Activated B cell treated with CpG ODN at 0.5 μM for 24 hours (primary cell): Measurements from ENCODE around the gene EIF4E1B. TPM values are rescaled to one million over a fixed set of nuclear protein-coding genes. Genes with fewer than 3 reads are reported as not detected.

Source experiments
- ATAC-seq: fragments of 200-7000 bp; cut with Tn5 transposase; one replicate; pipeline ENCODE4 v1.10.0; 2021; ENCODE audit warnings: low read depth, mild to moderate bottlenecking, moderate library complexity
- CTCF ChIA-PET: fragments of 350-600 bp; sonication (Branson Sonifier 250); formaldehyde crosslinking; loops from one replicate; lab custom pipeline; 2021; ENCODE audit warnings: antibody characterized with exemption; lab: Charles Lee
- POLR2A ChIA-PET: fragments of 350-600 bp; sonication (Branson Sonifier 250); formaldehyde crosslinking; loops from one replicate; lab custom pipeline; 2021; ENCODE audit warnings: antibody characterized with exemption; lab: Charles Lee
- DNase-seq: peaks from one replicate; pipeline ENCODE4 v3.0.0; 2022
- H3K27ac Mint-ChIP-seq: one replicate; pipeline ENCODE4 v1.8.0; 2020; ENCODE audit warnings: mixed read lengths
- H3K27me3 Mint-ChIP-seq: one replicate; pipeline ENCODE4 v1.8.0; 2021; ENCODE audit warnings: mixed read lengths
- H3K36me3 Mint-ChIP-seq: one replicate; pipeline ENCODE4 v1.8.0; 2021; ENCODE audit warnings: low read depth, mixed read lengths
- H3K4me1 Mint-ChIP-seq: one replicate; pipeline ENCODE4 v1.8.0; 2021; ENCODE audit warnings: mixed read lengths
- H3K4me3 Mint-ChIP-seq: one replicate; pipeline ENCODE4 v1.8.0; 2020; ENCODE audit warnings: mild to moderate bottlenecking, mixed read lengths
- H3K9me3 Mint-ChIP-seq: one replicate; pipeline ENCODE4 v1.8.0; 2020; ENCODE audit warnings: mixed read lengths
- intact Hi-C: fragments of 100-400 bp; cut with micrococcal nuclease; formaldehyde crosslinking; loops from one replicate; pipeline ENCODE4 v1.15.1; 2024
- total RNA-seq: library from RNA; stranded (reverse); gene quantifications from 2 replicates; pipeline ENCODE4 v1.2.3, GENCODE V29; 2022
- TF ChIP-seq, protein P1 (sequence below): fragments of 200-600 bp; IDR thresholded peaks from one replicate; pipeline ENCODE4 v1.8.0; 2022; ENCODE audit warnings: antibody characterized with exemption, mild to moderate bottlenecking

The EIF4E1B gene
- total RNA-seq, 1 donor from 2014 or later: not detected

- ATAC-seq: no peak
- H3K36me3 Mint-ChIP-seq: no peaks in the 10 kb centered on the region
- DNase-seq: no peak
- H3K4me1 Mint-ChIP-seq: peaks cover 2% of the 10 kb centered on the region
- TF ChIP-seq, protein P1, sequence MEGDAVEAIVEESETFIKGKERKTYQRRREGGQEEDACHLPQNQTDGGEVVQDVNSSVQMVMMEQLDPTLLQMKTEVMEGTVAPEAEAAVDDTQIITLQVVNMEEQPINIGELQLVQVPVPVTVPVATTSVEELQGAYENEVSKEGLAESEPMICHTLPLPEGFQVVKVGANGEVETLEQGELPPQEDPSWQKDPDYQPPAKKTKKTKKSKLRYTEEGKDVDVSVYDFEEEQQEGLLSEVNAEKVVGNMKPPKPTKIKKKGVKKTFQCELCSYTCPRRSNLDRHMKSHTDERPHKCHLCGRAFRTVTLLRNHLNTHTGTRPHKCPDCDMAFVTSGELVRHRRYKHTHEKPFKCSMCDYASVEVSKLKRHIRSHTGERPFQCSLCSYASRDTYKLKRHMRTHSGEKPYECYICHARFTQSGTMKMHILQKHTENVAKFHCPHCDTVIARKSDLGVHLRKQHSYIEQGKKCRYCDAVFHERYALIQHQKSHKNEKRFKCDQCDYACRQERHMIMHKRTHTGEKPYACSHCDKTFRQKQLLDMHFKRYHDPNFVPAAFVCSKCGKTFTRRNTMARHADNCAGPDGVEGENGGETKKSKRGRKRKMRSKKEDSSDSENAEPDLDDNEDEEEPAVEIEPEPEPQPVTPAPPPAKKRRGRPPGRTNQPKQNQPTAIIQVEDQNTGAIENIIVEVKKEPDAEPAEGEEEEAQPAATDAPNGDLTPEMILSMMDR: no peak
- CTCF ChIA-PET: no interaction called here
- H3K27me3 Mint-ChIP-seq: peaks cover 50% of the 10 kb centered on the region
- H3K9me3 Mint-ChIP-seq: no peaks in the 10 kb centered on the region
- H3K4me3 Mint-ChIP-seq: no peak overlapping the region
- POLR2A ChIA-PET: no interaction called here
- intact Hi-C loops: no loop called here
- no peak overlapping the region for H3K27ac Mint-ChIP-seq
Observed at GRCh38 chr5:176674799-176675198, 44.3 kb downstream of the EIF4E1B start.

DNA sequence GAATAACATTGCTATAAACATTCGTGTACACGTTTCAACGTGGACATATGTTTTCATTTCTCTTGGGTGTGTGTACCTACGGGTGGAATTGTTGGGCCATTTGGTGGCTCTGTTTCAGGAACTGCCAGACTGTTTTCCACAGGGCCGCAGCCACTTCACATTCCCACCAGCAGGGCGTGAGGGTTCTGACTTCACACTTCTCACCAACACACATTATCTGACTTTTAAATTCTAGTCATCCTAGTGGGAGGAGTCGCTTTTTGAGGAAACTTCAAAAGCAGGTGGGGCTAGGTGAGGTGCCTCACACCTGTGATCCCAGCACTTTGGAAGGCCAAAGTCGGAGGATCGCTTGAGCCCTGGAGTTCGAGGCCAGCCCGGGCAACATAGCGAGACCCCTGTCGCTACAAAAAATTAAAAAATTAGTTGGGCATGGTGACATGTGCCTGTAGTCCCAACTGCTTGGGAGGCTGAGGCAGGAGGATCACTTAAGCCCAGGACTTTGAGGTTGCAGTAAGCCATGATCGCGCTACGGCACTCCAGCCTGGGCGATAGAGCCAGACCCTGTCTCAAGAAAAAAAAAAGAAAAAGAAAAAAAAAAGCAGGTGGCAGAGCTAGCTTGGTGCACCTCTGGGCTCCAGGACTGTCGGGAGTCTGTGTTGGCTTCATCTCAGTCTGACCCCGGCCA, 45.3 kb downstream of the EIF4E1B start:
- ATAC-seq: no peak
- ChIA-PET CTCF (interaction anchor here (1.2 kb wide), 1 partner anchor 15 kb away, joined by 3 read pairs; no protein-coding TSS in a partner anchor), POLR2A (no interaction called here)
- TF ChIP-seq, protein P1: no peak
- H3K36me3 Mint-ChIP-seq: no peaks in the 10 kb centered on the region
- H3K9me3 Mint-ChIP-seq: no peaks in the 10 kb centered on the region
- no peak for DNase-seq
- H3K27ac Mint-ChIP-seq: no peak overlapping the region
- peaks cover 2% of the 10 kb centered on the region for H3K4me1 Mint-ChIP-seq
- no peak overlapping the region for H3K4me3 Mint-ChIP-seq
- intact Hi-C loops: no loop called here
- H3K27me3 Mint-ChIP-seq: peaks cover 50% of the 10 kb centered on the region

DNA sequence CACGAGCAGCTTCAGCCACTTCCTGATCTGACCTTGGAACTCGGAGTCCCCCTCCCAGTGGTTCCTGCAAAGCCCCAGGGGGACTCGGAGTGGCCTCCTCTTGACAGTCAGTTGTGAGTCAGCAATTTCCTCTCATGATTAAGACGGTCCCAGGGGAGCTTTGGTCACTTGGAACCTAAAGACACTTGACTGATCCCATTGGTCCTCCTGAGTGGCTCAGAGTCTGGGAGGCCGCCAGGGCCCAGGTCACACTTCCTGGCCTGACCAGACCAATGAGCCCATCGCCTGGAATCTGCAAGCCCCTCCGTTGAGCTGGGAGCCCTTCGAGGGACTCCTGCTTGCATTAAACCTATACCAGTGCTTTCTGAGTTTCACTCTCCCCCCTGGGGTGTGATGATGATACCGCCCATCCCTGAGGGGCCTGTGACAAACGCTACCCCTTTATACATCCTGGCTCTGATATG, 45.9 kb downstream of the EIF4E1B start:
- intact Hi-C loops: no loop called here
- no peak overlapping the region for H3K27ac Mint-ChIP-seq
- no peaks in the 10 kb centered on the region for H3K9me3 Mint-ChIP-seq
- no peaks in the 10 kb centered on the region for H3K36me3 Mint-ChIP-seq
- peak; percentile 82 for ATAC-seq
- ChIA-PET CTCF (interaction anchor here (1.2 kb wide), 1 partner anchor 16 kb away, joined by 3 read pairs; no protein-coding TSS in a partner anchor), POLR2A (no interaction called here)
- H3K4me3 Mint-ChIP-seq: no peak overlapping the region
- peaks cover 51% of the 10 kb centered on the region for H3K27me3 Mint-ChIP-seq
- TF ChIP-seq, protein P1: no peak
- DNase-seq: no peak
- H3K4me1 Mint-ChIP-seq: peaks cover 2% of the 10 kb centered on the region

DNA sequence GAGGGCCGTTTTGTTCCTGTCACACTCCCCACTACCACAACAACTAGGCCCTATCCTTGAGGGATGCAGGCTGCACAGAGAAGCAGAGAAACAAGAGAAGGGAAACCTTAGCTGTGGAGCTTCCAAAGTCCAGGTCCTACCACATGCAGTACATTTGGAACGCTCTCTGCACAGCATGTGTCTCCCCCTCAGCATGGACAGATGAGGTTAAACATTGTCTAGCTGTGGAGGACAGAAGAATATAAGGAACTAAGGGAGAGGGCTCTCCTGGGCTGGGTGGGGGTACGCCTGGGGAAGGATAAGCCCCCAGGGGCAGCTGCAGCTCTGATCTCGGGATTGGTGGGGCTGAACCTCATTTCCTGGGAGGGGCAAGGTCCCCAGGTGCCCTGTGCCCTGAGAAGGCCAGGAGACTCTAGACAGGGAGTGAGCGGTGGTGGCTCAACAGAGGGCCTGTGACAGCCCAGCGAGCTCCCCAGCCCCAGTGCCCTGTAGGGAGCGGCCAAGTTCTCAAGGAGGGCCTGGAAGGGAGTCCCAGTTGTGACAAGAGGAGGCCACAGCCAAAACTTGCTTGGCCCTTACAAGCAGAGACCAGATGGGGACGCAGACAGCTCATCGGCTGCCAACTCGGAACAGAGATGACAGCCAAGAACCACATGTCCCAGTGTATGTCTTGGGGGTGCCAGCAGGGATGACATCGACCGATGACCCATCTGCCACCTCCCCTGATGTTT, 46.9 kb downstream of the EIF4E1B start:
- TF ChIP-seq, protein P1: no peak
- ATAC-seq: no peak

GRCh38 chr5:176678584-176678983, 48.1 kb downstream of the EIF4E1B start:
- ATAC-seq: no peak

More for the DNA sequence above, 46.9 kb downstream of the EIF4E1B start:
- Mint-ChIP-seq H3K27me3 (peaks cover 48% of the 10 kb centered on the region), H3K27ac (no peak overlapping the region), H3K9me3 (no peaks in the 10 kb centered on the region), H3K4me1 (peaks cover 2% of the 10 kb centered on the region), H3K36me3 (no peaks in the 10 kb centered on the region), H3K4me3 (no peak overlapping the region)
- CTCF ChIA-PET: interaction anchor here (1.1 kb wide), 1 partner anchor 16 kb away, joined by 6 read pairs; no protein-coding TSS in a partner anchor
- DNase-seq: no peak
- POLR2A ChIA-PET: no interaction called here
- intact Hi-C loops: no loop called here

More at GRCh38 chr5:176678584-176678983, 48.1 kb downstream of the EIF4E1B start:
- H3K4me1 Mint-ChIP-seq: peaks cover 2% of the 10 kb centered on the region
- CTCF ChIA-PET: no interaction called here
- intact Hi-C loops: no loop called here
- H3K27ac Mint-ChIP-seq: peak overlapping the region; percentile 21
- no peak for DNase-seq
- TF ChIP-seq, protein P1: no peak
- H3K27me3 Mint-ChIP-seq: peaks cover 50% of the 10 kb centered on the region
- no peaks in the 10 kb centered on the region for H3K9me3 Mint-ChIP-seq
- H3K4me3 Mint-ChIP-seq: no peak overlapping the region
- POLR2A ChIA-PET: no interaction called here
- H3K36me3 Mint-ChIP-seq: no peaks in the 10 kb centered on the region
